NT2/D1 (cell line): ENCODE measurements around the gene EFNA2.
A peak's percentile ranks its signal among the peaks of the same experiment; 100 is the strongest.
"Not testable (repeated sequence)": the region's sequence is repeated elsewhere in the genome, so short reads cannot be mapped to it uniquely, and the experiment has no call there.

Experiments
- DNase-seq: peaks from one replicate; pipeline ENCODE4 v3.0.0-alpha.2; 2011; ENCODE audit warnings: low read depth, low spot score
- H3K27me3 ChIP-seq: 2 replicates; pipeline ENCODE4 v1.6.0; 2011; ENCODE audit warnings: mild to moderate bottlenecking; ENCODE audit not compliant: insufficient read length, insufficient read depth
- H3K36me3 ChIP-seq: 2 replicates; pipeline ENCODE4 v1.6.1; 2011; ENCODE audit warnings: mild to moderate bottlenecking, low read length, mixed read lengths; ENCODE audit not compliant: insufficient read depth, insufficient read length
- H3K4me1 ChIP-seq: 2 replicates; pipeline ENCODE4 v1.5.1; 2011; ENCODE audit not compliant: insufficient read depth, insufficient read length
- H3K4me3 ChIP-seq: 2 replicates; pipeline ENCODE4 v1.5.1; 2011; ENCODE audit warnings: low read depth; ENCODE audit not compliant: insufficient read length
- H3K9ac ChIP-seq: 2 replicates; pipeline ENCODE4 v1.6.0; 2011; ENCODE audit warnings: low read depth; ENCODE audit not compliant: insufficient read length
- H3K9me3 ChIP-seq: 2 replicates; pipeline ENCODE4 v1.5.1; 2011; ENCODE audit warnings: mild to moderate bottlenecking, low read length; ENCODE audit not compliant: insufficient read depth
- SUZ12 ChIP-seq: IDR thresholded peaks from 2 replicates; pipeline ENCODE4 v1.6.1; 2011; ENCODE audit not compliant: insufficient read length, insufficient read depth; ENCODE audit errors: extremely low read depth
- YY1 ChIP-seq: IDR thresholded peaks from 2 replicates; pipeline ENCODE4 v1.6.1; 2011; ENCODE audit not compliant: insufficient read length, insufficient read depth
- ZNF274 ChIP-seq: IDR thresholded peaks from 2 replicates; pipeline ENCODE4 v1.6.1; 2011; ENCODE audit warnings: mild to moderate bottlenecking, low read depth, low read length

Gene EFNA2

GRCh38 chr19:1239796-1240737, 45.6 kb upstream of the EFNA2 start:
- Histone ChIP-seq H3K9ac (peak overlapping the region; percentile 80), H3K27me3 (peaks cover 14% of the 10 kb centered on the region), H3K4me3 (peak overlapping the region; percentile 37), H3K36me3 (peaks cover 38% of the 10 kb centered on the region), H3K4me1 (peaks cover 46% of the 10 kb centered on the region), H3K9me3 (no peaks in the 10 kb centered on the region)
- TF ChIP-seq YY1 (no peak), ZNF274 (no peak), SUZ12 (no peak)
- peak; percentile 79 for DNase-seq

DNA sequence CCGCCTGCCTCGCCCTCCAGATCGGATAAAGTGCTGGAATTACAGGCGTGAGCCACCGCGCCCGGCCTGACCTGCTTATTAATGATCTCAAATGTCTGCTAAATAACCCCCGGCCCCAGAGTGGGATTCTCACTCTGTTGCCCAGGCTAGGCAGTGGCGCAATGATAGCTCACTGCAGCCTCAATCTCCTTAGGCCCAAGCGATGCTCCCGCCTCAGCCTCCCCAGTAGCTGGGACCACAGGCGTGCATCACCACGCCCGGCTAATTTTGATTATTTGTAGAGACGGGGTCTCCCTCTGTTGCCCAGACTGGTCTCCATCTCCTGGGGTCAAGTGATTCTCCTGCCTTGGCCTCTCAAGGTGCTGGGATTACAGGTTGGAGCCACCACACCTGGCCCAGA, 44.7 kb upstream of the EFNA2 start:
- peaks cover 14% of the 10 kb centered on the region for H3K27me3 ChIP-seq

GRCh38 chr19:1241417-1242095, 44.1 kb upstream of the EFNA2 start, which contains the start of gene ATP5F1D:
ATP5F1D (plus strand) TSS chr19:1241751; CDS start chr19:1241851, 100 bp downstream.
- Histone ChIP-seq H3K9me3 (no peaks in the 10 kb centered on the region), H3K27me3 (peaks cover 14% of the 10 kb centered on the region), H3K4me3 (peak within 1 kb of the TSS; percentile 84), H3K9ac (peak within 1 kb of the TSS; percentile 95), H3K4me1 (peaks cover 42% of the 10 kb centered on the region), H3K36me3 (peaks cover 32% of the 10 kb centered on the region)
- TF ChIP-seq ZNF274 (no peak), YY1 (no peak), SUZ12 (no peak)
- DNase-seq: peak; percentile 92

More for the DNA sequence above, 44.7 kb upstream of the EFNA2 start:
- no peaks in the 10 kb centered on the region for H3K9me3 ChIP-seq
- no peak for DNase-seq
- peaks cover 45% of the 10 kb centered on the region for H3K4me1 ChIP-seq
- TF ChIP-seq SUZ12 (no peak), YY1 (no peak), ZNF274 (no peak)
- H3K36me3 ChIP-seq: peaks cover 34% of the 10 kb centered on the region
- peak overlapping the region; percentile 95 for H3K9ac ChIP-seq
- H3K4me3 ChIP-seq: no peak overlapping the region

GRCh38 chr19:1243768-1244692, 41.6 kb upstream of the EFNA2 start:
- TF ChIP-seq ZNF274 (no peak), YY1 (no peak), SUZ12 (no peak)
- Histone ChIP-seq H3K9me3 (no peaks in the 10 kb centered on the region), H3K36me3 (peaks cover 32% of the 10 kb centered on the region), H3K27me3 (peaks cover 9% of the 10 kb centered on the region), H3K4me1 (peaks cover 40% of the 10 kb centered on the region), H3K9ac (peak overlapping the region; percentile 53), H3K4me3 (no peak overlapping the region)
- no peak for DNase-seq

- no peak overlapping the region for H3K4me3 ChIP-seq
- peak overlapping the region; percentile 53 for H3K9ac ChIP-seq
- H3K9me3 ChIP-seq: no peaks in the 10 kb centered on the region
- H3K4me1 ChIP-seq: peaks cover 36% of the 10 kb centered on the region
- no peak for TF ChIP-seq ZNF274
- TF ChIP-seq SUZ12: no peak
- no peak for TF ChIP-seq YY1
- DNase-seq: no peak
- H3K27me3 ChIP-seq: peaks cover 3% of the 10 kb centered on the region
- peaks cover 34% of the 10 kb centered on the region for H3K36me3 ChIP-seq
Observed at GRCh38 chr19:1244693-1245451, 40.8 kb upstream of the EFNA2 start.

DNA sequence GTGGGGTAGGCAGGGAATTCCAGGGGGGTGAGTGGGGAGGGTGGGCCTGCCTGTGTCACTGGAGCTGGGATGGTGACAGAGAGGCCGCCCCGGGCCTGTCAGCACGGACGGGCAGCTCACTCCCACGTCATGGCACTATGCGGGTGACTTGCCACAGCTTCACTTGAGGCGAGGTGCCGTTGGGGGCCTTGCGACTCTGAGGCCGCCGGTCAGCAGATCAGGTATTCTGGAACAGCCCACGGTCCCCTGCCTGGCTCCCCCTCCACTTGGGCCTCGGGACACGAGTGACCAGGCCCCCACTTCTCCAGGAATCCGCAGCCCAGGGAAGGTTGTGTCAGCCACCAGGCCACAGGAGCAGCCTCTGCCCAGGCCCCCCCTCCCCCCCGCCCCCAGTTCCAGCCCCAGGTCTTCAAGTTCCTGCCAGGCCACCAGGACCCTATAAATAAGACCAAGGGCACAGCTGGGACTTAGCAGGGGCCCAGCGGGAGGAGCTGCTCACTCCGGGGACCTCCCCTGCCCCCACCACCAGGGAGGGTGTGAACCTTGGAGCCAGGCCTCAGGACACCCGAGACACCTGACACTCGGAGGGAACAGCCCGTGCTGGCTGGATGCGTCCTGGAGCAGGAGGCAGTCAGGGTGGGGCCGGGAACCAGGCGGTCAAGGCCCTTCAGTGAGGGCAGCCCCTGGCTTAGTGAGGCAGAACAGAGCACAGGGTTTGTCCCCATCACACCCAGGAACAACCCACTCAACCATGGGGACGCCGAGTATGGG, 40.0 kb upstream of the EFNA2 start:
- Histone ChIP-seq H3K9me3 (no peaks in the 10 kb centered on the region), H3K4me3 (no peak overlapping the region), H3K27me3 (peaks cover 3% of the 10 kb centered on the region), H3K4me1 (peaks cover 34% of the 10 kb centered on the region), H3K9ac (peak overlapping the region; percentile 25), H3K36me3 (peaks cover 42% of the 10 kb centered on the region)
- TF ChIP-seq YY1 (no peak), ZNF274 (no peak), SUZ12 (no peak)
- DNase-seq: no peak

GRCh38 chr19:1246265-1247087, 39.2 kb upstream of the EFNA2 start:
- not testable (repeated sequence) for DNase-seq, H3K9me3 ChIP-seq
- peak overlapping the region; percentile 14 for H3K9ac ChIP-seq

More at GRCh38 chr19:1246265-1247087, 39.2 kb upstream of the EFNA2 start:
- not testable (repeated sequence) for H3K4me3 ChIP-seq, H3K27me3 ChIP-seq
- Histone ChIP-seq H3K4me1 (peaks cover 30% of the 10 kb centered on the region), H3K36me3 (peaks cover 47% of the 10 kb centered on the region)
